Activated naive CD4-positive, alpha-beta T cell treated with anti-CD3 and anti-CD28 coated beads for 36 hours (primary cell): ENCODE measurements around the gene DIS3L2. TPM values are rescaled to one million over a fixed set of nuclear protein-coding genes. Genes with fewer than 3 reads are reported as not detected.

Experiments used
- CTCF ChIA-PET: fragments of 350-600 bp; sonication (Branson Sonifier 250); formaldehyde crosslinking; loops from one replicate; lab custom pipeline; 2021; ENCODE audit warnings: antibody characterized with exemption; lab: Charles Lee
- DNase-seq: peaks from one replicate; pipeline ENCODE4 v3.0.0-alpha.2; 2020
- H3K27ac Mint-ChIP-seq: one replicate; pipeline ENCODE4 v1.8.0; 2021; ENCODE audit warnings: mild to moderate bottlenecking, mixed read lengths
- H3K27me3 Mint-ChIP-seq: one replicate; pipeline ENCODE4 v1.8.0; 2021; ENCODE audit warnings: low read depth, mixed read lengths
- H3K36me3 Mint-ChIP-seq: one replicate; pipeline ENCODE4 v1.8.0; 2021; ENCODE audit warnings: low read depth, mixed read lengths
- H3K4me1 Mint-ChIP-seq: one replicate; pipeline ENCODE4 v1.8.0; 2021; ENCODE audit warnings: low read depth, mixed read lengths
- H3K4me3 Mint-ChIP-seq: one replicate; pipeline ENCODE4 v1.8.0; 2021; ENCODE audit warnings: mild to moderate bottlenecking, moderate library complexity, mixed read lengths
- H3K9me3 Mint-ChIP-seq: one replicate; pipeline ENCODE4 v1.8.0; 2021; ENCODE audit warnings: mixed read lengths
- intact Hi-C: fragments of 100-400 bp; cut with micrococcal nuclease; formaldehyde crosslinking; loops from one replicate; pipeline ENCODE4 v1.15.1; 2023
- total RNA-seq, 2 experiments: library from RNA; stranded (reverse); gene quantifications; one replicate each; pipeline ENCODE4 v1.2.3, GENCODE V29; 2021

The DIS3L2 gene
- total RNA-seq, 2 experiments from 2014 or later: 32.4 to 35.3 TPM

GRCh38 chr2:232295971-232296370 lies 334.5 kb downstream of the DIS3L2 start:
- Mint-ChIP-seq H3K9me3 (no peaks in the 10 kb centered on the region), H3K27ac (no peak overlapping the region), H3K4me3 (no peak overlapping the region), H3K4me1 (peaks cover 23% of the 10 kb centered on the region), H3K36me3 (peaks cover 15% of the 10 kb centered on the region), H3K27me3 (no peaks in the 10 kb centered on the region)
- no peak for DNase-seq
- intact Hi-C loops: no loop called here
- CTCF ChIA-PET: no interaction called here

- Mint-ChIP-seq H3K36me3 (peaks cover 12% of the 10 kb centered on the region), H3K9me3 (no peaks in the 10 kb centered on the region), H3K27me3 (no peaks in the 10 kb centered on the region), H3K4me1 (peaks cover 23% of the 10 kb centered on the region), H3K27ac (no peak overlapping the region), H3K4me3 (no peak overlapping the region)
- no peak for DNase-seq
- CTCF ChIA-PET: no interaction called here
- intact Hi-C loops: no loop called here
These were observed 335.4 kb downstream of the DIS3L2 start for GRCh38 chr2:232296776-232297525.

DNA sequence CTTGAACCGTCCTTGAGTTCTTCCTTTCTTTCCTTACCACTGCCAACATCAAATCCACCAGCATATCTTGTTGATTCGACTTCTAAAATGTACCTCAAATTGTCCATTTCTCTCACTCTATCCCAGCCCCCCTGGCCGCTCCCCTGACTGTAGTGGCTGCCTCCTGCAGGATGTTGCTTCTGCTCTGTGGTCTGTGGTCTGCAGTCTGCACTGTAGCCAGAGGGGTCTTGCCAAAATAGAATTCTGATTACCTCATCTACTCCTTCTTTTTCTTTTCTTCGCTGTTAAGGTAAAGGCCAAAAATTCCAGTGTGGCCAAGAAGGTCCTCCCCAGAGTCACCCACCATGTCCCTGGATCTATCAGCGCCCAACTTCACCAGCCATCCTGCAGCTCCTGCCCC lies 337.6 kb downstream of the DIS3L2 start:
- H3K9me3 Mint-ChIP-seq: no peaks in the 10 kb centered on the region
- H3K27me3 Mint-ChIP-seq: no peaks in the 10 kb centered on the region
- no peak overlapping the region for H3K27ac Mint-ChIP-seq
- no peak for DNase-seq
- peaks cover 18% of the 10 kb centered on the region for H3K4me1 Mint-ChIP-seq
- H3K36me3 Mint-ChIP-seq: peaks cover 21% of the 10 kb centered on the region
- CTCF ChIA-PET: interaction anchor here (0.7 to 1.1 kb wide), 4 partner anchors 7 to 59 kb away, joined by 3 to 4 read pairs (median 3); no protein-coding TSS in a partner anchor
- intact Hi-C loops: no loop called here
- H3K4me3 Mint-ChIP-seq: no peak overlapping the region

DNA sequence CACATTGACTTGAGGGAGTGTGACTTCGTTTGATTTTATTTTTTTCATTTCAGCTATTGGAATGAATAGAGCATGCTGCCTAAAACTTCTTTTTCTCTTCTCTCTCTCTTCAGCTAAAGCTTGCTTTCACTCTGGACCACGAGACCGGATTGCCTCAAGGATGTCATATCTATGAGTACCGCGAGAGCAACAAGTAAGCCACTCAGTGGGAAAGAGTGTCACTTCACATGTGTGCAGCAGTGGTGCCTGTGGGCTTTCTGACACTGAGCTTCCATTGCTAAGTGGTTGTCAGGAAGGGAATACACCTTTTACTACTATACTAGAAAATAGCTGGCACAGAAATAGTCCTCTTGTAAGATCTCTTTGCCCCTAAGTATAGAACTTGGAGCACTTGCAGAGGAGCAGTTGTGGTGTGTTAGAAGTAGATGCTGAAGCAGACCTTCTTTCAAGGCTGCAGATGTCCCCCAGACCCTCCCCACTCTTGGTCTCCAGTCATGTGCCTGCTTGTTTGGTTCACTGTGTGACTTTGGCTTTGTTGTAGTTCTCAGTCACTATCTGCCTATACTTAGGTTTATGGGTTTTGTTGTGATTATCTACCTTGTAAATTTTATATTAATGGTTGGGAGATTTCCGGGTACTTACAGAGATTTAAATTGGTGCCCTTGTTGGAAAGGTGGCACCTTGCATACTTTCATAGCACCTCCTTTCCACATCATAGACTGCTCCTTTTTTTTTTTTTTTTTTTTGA lies 338.6 kb downstream of the DIS3L2 start:
- peaks cover 18% of the 10 kb centered on the region for H3K4me1 Mint-ChIP-seq
- intact Hi-C loops: no loop called here
- no peak for DNase-seq
- H3K9me3 Mint-ChIP-seq: no peaks in the 10 kb centered on the region
- H3K36me3 Mint-ChIP-seq: peaks cover 22% of the 10 kb centered on the region
- no peak overlapping the region for H3K4me3 Mint-ChIP-seq
- H3K27ac Mint-ChIP-seq: no peak overlapping the region
- no peaks in the 10 kb centered on the region for H3K27me3 Mint-ChIP-seq
- CTCF ChIA-PET: interaction anchor here (1.2 to 1.6 kb wide), 2 partner anchors 14 to 25 kb away, joined by 3 read pairs; no protein-coding TSS in a partner anchor

DNA sequence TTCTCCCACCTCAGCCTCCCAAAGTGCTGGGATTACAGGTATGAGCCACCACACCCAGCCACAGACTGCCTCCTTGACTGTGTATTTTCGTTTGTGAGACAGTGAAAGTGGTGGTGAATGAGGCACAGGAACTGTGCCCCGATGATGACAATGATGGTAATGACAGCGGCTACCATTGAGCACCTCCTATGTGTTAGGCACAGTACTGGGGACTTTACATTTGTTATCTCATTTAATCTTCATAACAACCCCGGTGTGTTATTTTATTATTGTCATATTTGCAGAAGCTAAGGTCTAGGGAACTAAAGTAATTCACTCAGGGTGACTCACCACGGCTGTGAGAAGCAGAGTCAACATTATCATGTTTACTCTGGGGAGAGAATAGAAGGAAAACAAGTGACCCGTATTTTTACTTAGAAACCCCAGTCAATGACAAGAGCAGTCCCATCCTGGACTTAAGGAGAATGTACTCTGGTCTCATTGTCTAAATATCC lies 339.4 kb downstream of the DIS3L2 start:
- CTCF ChIA-PET: interaction anchor here (1.2 to 1.6 kb wide), 2 partner anchors 15 to 25 kb away, joined by 3 read pairs; no protein-coding TSS in a partner anchor
- Mint-ChIP-seq H3K9me3 (no peaks in the 10 kb centered on the region), H3K27ac (no peak overlapping the region), H3K36me3 (peaks cover 25% of the 10 kb centered on the region), H3K4me1 (peaks cover 18% of the 10 kb centered on the region), H3K27me3 (no peaks in the 10 kb centered on the region), H3K4me3 (no peak overlapping the region)
- intact Hi-C loops: no loop called here
- DNase-seq: no peak

GRCh38 chr2:232304236-232304635 lies 342.7 kb downstream of the DIS3L2 start:
- intact Hi-C loops: no loop called here
- Mint-ChIP-seq H3K27ac (no peak overlapping the region), H3K36me3 (peaks cover 23% of the 10 kb centered on the region), H3K4me1 (peaks cover 27% of the 10 kb centered on the region), H3K9me3 (no peaks in the 10 kb centered on the region), H3K27me3 (no peaks in the 10 kb centered on the region), H3K4me3 (no peak overlapping the region)
- CTCF ChIA-PET: interaction anchor here (0.7 kb wide), 2 partner anchors 19 to 445 kb away, joined by 3 to 4 read pairs; no protein-coding TSS in a partner anchor
- DNase-seq: no peak

DNA sequence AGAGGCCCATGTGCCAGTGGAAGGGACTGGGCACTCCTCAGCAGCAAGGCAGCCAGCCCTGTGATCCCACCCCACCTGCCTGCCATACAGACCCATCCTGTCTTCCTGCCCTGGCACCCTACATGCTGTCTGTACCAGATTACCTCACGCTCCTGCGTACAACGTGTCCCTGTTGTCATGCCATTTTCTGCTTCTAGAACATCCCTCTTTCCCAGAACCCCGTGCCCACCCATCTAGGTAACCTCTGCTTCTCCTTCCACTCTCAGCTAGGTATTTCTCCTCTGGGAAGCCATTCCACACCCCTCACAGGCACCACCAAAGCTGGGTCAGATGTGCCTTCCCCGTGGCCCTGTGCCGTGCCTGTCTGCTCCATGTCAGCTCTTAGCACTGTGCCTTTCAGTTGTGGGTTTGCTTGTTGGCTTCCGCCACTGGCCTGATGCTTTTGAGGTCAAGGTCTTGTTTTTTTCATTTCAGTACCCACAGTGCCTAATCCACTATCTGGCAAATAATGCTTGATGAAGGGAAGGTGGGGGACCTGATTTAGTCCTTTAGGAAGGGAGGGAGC lies 345.3 kb downstream of the DIS3L2 start:
- Mint-ChIP-seq H3K36me3 (peaks cover 16% of the 10 kb centered on the region), H3K4me1 (peaks cover 40% of the 10 kb centered on the region), H3K27ac (no peak overlapping the region), H3K9me3 (no peaks in the 10 kb centered on the region), H3K4me3 (no peak overlapping the region), H3K27me3 (no peaks in the 10 kb centered on the region)
- intact Hi-C loops: no loop called here
- CTCF ChIA-PET: interaction anchor here (0.9 to 8.4 kb wide), 5 partner anchors 8 to 398 kb away, joined by 3 to 66 read pairs (median 3); no protein-coding TSS in a partner anchor
- no peak for DNase-seq

- H3K27me3 Mint-ChIP-seq: no peaks in the 10 kb centered on the region
- peaks cover 5% of the 10 kb centered on the region for H3K9me3 Mint-ChIP-seq
- no peak overlapping the region for H3K4me3 Mint-ChIP-seq
- CTCF ChIA-PET: interaction anchor here (0.8 to 8.4 kb wide), 4 partner anchors 14 to 399 kb away, joined by 3 to 66 read pairs (median 4); no protein-coding TSS in a partner anchor
- intact Hi-C loops: no loop called here
- DNase-seq: no peak
- H3K4me1 Mint-ChIP-seq: peaks cover 40% of the 10 kb centered on the region
- H3K36me3 Mint-ChIP-seq: peaks cover 20% of the 10 kb centered on the region
- H3K27ac Mint-ChIP-seq: no peak overlapping the region
These were observed 346.3 kb downstream of the DIS3L2 start for GRCh38 chr2:232307854-232308253.

DNA sequence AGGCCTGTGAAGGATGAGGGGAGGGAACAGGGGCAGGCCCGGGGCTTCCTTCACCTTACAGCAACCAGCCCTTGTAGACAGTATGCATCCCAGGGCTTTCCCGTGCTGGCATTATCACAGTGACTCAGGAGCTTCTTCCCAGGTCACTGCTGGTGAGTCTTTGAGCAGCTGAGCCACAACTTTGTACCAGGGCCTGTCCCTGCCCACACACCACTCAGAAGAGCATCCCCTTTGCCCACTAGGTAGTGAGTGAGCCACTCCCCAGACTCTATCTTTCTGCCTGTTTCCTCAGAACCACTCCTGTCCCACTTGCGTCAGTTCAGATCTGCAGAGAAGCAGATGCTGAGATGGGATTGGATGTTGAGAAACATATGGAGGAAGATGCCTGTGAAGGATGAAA lies 347.5 kb downstream of the DIS3L2 start:
- peak overlapping the region; percentile 55 for H3K27ac Mint-ChIP-seq
- peaks cover 15% of the 10 kb centered on the region for H3K9me3 Mint-ChIP-seq
- H3K27me3 Mint-ChIP-seq: no peaks in the 10 kb centered on the region
- peaks cover 18% of the 10 kb centered on the region for H3K36me3 Mint-ChIP-seq
- intact Hi-C loops: no loop called here
- CTCF ChIA-PET: interaction anchor here (8.4 kb wide), 1 partner anchor 14 kb away, joined by 66 read pairs; no protein-coding TSS in a partner anchor
- peak; percentile 44 for DNase-seq
- H3K4me3 Mint-ChIP-seq: no peak overlapping the region
- H3K4me1 Mint-ChIP-seq: peaks cover 44% of the 10 kb centered on the region

- H3K4me1 Mint-ChIP-seq: peaks cover 50% of the 10 kb centered on the region
- H3K36me3 Mint-ChIP-seq: peaks cover 19% of the 10 kb centered on the region
- H3K27me3 Mint-ChIP-seq: no peaks in the 10 kb centered on the region
- peaks cover 16% of the 10 kb centered on the region for H3K9me3 Mint-ChIP-seq
- intact Hi-C loops: no loop called here
- peak overlapping the region; percentile 55 for H3K27ac Mint-ChIP-seq
- CTCF ChIA-PET: interaction anchor here (0.9 to 8.4 kb wide), 2 partner anchors 14 to 105 kb away, joined by 4 to 66 read pairs; no protein-coding TSS in a partner anchor
- no peak overlapping the region for H3K4me3 Mint-ChIP-seq
- peak; percentile 68 for DNase-seq
These were observed 348.1 kb downstream of the DIS3L2 start for GRCh38 chr2:232309592-232309991.

DNA sequence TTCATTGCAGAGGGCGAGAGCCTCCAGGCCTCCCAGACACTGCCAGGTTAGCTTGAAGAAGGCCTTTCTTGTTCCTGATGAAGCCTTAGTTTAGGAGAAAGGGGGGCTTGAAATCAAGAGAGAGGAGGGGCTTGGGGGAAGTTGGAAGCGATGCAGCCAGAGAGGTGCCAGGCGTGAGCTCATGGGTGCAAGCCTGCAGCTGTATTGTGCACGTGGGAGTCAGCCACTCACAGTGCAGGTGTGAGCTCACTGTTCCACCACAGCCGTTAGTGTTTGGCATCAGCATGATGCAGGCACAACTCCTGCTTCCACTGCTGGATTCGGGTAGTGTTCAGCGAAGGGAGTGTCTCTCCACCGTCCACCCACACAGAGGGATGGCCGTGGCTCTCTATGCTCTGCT lies 348.6 kb downstream of the DIS3L2 start:
- peak; percentile 71 for DNase-seq
- intact Hi-C loops: no loop called here
- peaks cover 21% of the 10 kb centered on the region for H3K36me3 Mint-ChIP-seq
- peak overlapping the region; percentile 26 for H3K4me3 Mint-ChIP-seq
- H3K9me3 Mint-ChIP-seq: peaks cover 19% of the 10 kb centered on the region
- no peaks in the 10 kb centered on the region for H3K27me3 Mint-ChIP-seq
- peak overlapping the region; percentile 55 for H3K27ac Mint-ChIP-seq
- peaks cover 55% of the 10 kb centered on the region for H3K4me1 Mint-ChIP-seq
- CTCF ChIA-PET: interaction anchor here (0.5 to 8.4 kb wide), 5 partner anchors 13 to 459 kb away, joined by 3 to 66 read pairs (median 3); no protein-coding TSS in a partner anchor

- peaks cover 19% of the 10 kb centered on the region for H3K36me3 Mint-ChIP-seq
- intact Hi-C loops: no loop called here
- no peak for DNase-seq
- H3K4me3 Mint-ChIP-seq: no peak overlapping the region
- CTCF ChIA-PET: interaction anchor here (0.5 to 8.4 kb wide), 5 partner anchors 12 to 459 kb away, joined by 3 to 66 read pairs (median 3); no protein-coding TSS in a partner anchor
- peaks cover 61% of the 10 kb centered on the region for H3K4me1 Mint-ChIP-seq
- peak overlapping the region; percentile 55 for H3K27ac Mint-ChIP-seq
- peaks cover 19% of the 10 kb centered on the region for H3K9me3 Mint-ChIP-seq
- no peaks in the 10 kb centered on the region for H3K27me3 Mint-ChIP-seq
These were observed 349.2 kb downstream of the DIS3L2 start for GRCh38 chr2:232310696-232311095.
